Endothelial cell of umbilical vein (primary cell): Measurements from ENCODE around the gene PDK3.

Source experiments
- CTCF ChIP-seq, 2 donors: IDR thresholded peaks; 1 replicate in 1 of 2; 2 replicates in 1 of 2; pipeline ENCODE4 v1.5.1; 2011; ENCODE audit warnings: low read length in 2 of 2, mild to moderate bottlenecking in 2 of 2, moderate library complexity in 2 of 2, control low read depth in 1 of 2, inconsistent platforms in 1 of 2, low read depth in 1 of 2; ENCODE audit not compliant: insufficient read depth in 1 of 2; ENCODE audit errors: extremely low read depth in 1 of 2
- FOS ChIP-seq: IDR thresholded peaks from 2 replicates; pipeline ENCODE4 v1.6.1; 2011; ENCODE audit warnings: mild to moderate bottlenecking, low read length, moderate library complexity, borderline replicate concordance; ENCODE audit not compliant: insufficient read depth
- JUN ChIP-seq: IDR thresholded peaks from 2 replicates; pipeline ENCODE4 v1.6.1; 2011; ENCODE audit warnings: borderline replicate concordance, low read depth; ENCODE audit not compliant: insufficient read length, insufficient read depth
- MAX ChIP-seq: IDR thresholded peaks from 2 replicates; pipeline ENCODE4 v1.6.1; 2011; ENCODE audit not compliant: insufficient read depth, insufficient read length
- POLR2A ChIP-seq: IDR thresholded peaks from 2 replicates; pipeline ENCODE4 v1.6.1; 2012; ENCODE audit warnings: low read depth, mild to moderate bottlenecking, control low read depth, low read length
- POLR2AphosphoS5 ChIP-seq: IDR thresholded peaks from 2 replicates; pipeline ENCODE4 v1.6.1; 2012; ENCODE audit warnings: low read depth, mild to moderate bottlenecking, control low read depth, low read length, moderate library complexity; ENCODE audit not compliant: insufficient read depth

DNA sequence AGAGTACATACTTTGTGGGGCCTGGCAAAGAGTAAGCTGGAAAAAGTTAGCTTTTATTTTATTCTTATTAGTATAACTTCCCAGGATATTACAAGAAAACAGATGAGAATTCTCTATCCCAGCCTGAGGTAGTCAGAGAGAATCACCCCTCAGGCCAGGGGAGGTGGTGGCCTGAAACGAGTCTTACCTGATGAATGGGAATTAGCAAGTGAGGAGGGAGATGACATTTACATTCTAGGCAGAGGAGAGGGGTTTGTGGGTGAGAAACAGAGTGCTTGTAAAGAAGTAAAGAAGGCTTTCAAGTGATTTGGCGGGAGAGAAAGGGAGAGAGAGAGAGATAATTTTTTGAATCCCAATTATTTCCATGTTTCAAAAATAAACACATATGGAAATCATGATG lies 39.3 kb upstream of the PDK3 start:
- TF ChIP-seq CTCF (IDR thresholded peaks at IDR 0.05; ENCODE audit: extremely low read depth in 1 of 2, insufficient read depth in 1 of 2, low read depth in 1 of 2, low read length in 2 of 2) (no peak), POLR2AphosphoS5 (no peak), POLR2A (no peak), MAX (no peak), FOS (no peak), JUN (no peak)
